ENCODE results near the gene LMCD1. TPM values are rescaled to one million over a fixed set of nuclear protein-coding genes. Genes with fewer than 3 reads are reported as not detected.

The LMCD1 gene
- total RNA-seq, 2 donors from 2014 or later, result 10.9 to 32.4 TPM

GRCh38 chr3:8473029-8473428 is 28.6 kb upstream of the LMCD1 start:
- no peaks in the 10 kb centered on the region for H3K36me3 ChIP-seq (replicated peaks in 1 of 2; ENCODE audit: insufficient read depth in 1 of 2, low read depth in 2 of 2)
- no peak overlapping the region for H3K4me3 ChIP-seq
- WGBS, 2 donors, result 84 to 98% methylated on average over 4 of the region's 4 CpGs
- H3K4me1 ChIP-seq, result no peaks in the 10 kb centered on the region
- intact Hi-C loops (cut with DNase I), result no loop called here
- ATAC-seq, result no peak
- no peaks in the 10 kb centered on the region for H3K27me3 ChIP-seq
- H3K9me3 ChIP-seq, result no peaks in the 10 kb centered on the region
- no peak for TF ChIP-seq CTCF (IDR thresholded peaks at IDR 0.05)
- TF ChIP-seq POLR2A (IDR thresholded peaks at IDR 0.05), result no peak
- DNase-seq, result no peak
- H3K27ac ChIP-seq, result no peak overlapping the region

GRCh38 chr3:8473990-8474389 is 27.6 kb upstream of the LMCD1 start:
- DNase-seq (no peak), ATAC-seq (no peak)
- Histone ChIP-seq H3K27ac (no peak overlapping the region), H3K9me3 (no peaks in the 10 kb centered on the region), H3K4me3 (no peak overlapping the region), H3K4me1 (no peaks in the 10 kb centered on the region), H3K27me3 (no peaks in the 10 kb centered on the region), H3K36me3 (replicated peaks in 1 of 2; ENCODE audit: insufficient read depth in 1 of 2, low read depth in 2 of 2) (no peaks in the 10 kb centered on the region)
- intact Hi-C loops (cut with DNase I), result no loop called here
- WGBS, 2 donors, result 69 to 82% methylated on average over 4 of the region's 4 CpGs
- no peak for TF ChIP-seq CTCF (IDR thresholded peaks at IDR 0.05)

GRCh38 chr3:8474991-8475390 is 26.6 kb upstream of the LMCD1 start:
- no peaks in the 10 kb centered on the region for H3K4me1 ChIP-seq
- WGBS, 2 donors, result 100% methylated on average over 2 of the region's 2 CpGs
- no peak for ATAC-seq
- H3K36me3 ChIP-seq (replicated peaks in 1 of 2; ENCODE audit: insufficient read depth in 1 of 2, low read depth in 2 of 2), result no peaks in the 10 kb centered on the region
- no peaks in the 10 kb centered on the region for H3K9me3 ChIP-seq
- no peak overlapping the region for H3K27ac ChIP-seq
- intact Hi-C loops (cut with DNase I), result no loop called here
- TF ChIP-seq POLR2A (IDR thresholded peaks at IDR 0.05), result no peak
- TF ChIP-seq CTCF (IDR thresholded peaks at IDR 0.05), result no peak
- H3K4me3 ChIP-seq, result no peak overlapping the region
- no peaks in the 10 kb centered on the region for H3K27me3 ChIP-seq
- no peak for DNase-seq

GRCh38 chr3:8480699-8481098 is 20.9 kb upstream of the LMCD1 start:
- intact Hi-C loops (cut with DNase I), result no loop called here
- no peaks in the 10 kb centered on the region for H3K36me3 ChIP-seq (replicated peaks in 1 of 2; ENCODE audit: insufficient read depth in 1 of 2, low read depth in 2 of 2)
- H3K4me1 ChIP-seq, result peaks cover 24% of the 10 kb centered on the region
- no peak overlapping the region for H3K27ac ChIP-seq
- H3K27me3 ChIP-seq, result no peaks in the 10 kb centered on the region
- H3K4me3 ChIP-seq, result no peak overlapping the region
- no peak for ATAC-seq
- DNase-seq, result no peak
- no peak for TF ChIP-seq CTCF (IDR thresholded peaks at IDR 0.05)
- no peak for TF ChIP-seq POLR2A (IDR thresholded peaks at IDR 0.05)
- H3K9me3 ChIP-seq, result no peaks in the 10 kb centered on the region
- 49 to 68% methylated on average over 3 of the region's 3 CpGs for WGBS, 2 donors

- no peak for DNase-seq
- Histone ChIP-seq H3K4me1 (peaks cover 24% of the 10 kb centered on the region), H3K9me3 (no peaks in the 10 kb centered on the region), H3K36me3 (replicated peaks in 1 of 2; ENCODE audit: insufficient read depth in 1 of 2, low read depth in 2 of 2) (no peaks in the 10 kb centered on the region), H3K4me3 (no peak overlapping the region), H3K27me3 (no peaks in the 10 kb centered on the region), H3K27ac (no peak overlapping the region)
- TF ChIP-seq CTCF (IDR thresholded peaks at IDR 0.05) (no peak), POLR2A (IDR thresholded peaks at IDR 0.05) (no peak)
- intact Hi-C loops (cut with DNase I), result no loop called here
- WGBS, 2 donors, result 84 to 89% methylated on average over 2 of the region's 2 CpGs
- no peak for ATAC-seq
These were observed 20.2 kb upstream of the LMCD1 start for GRCh38 chr3:8481380-8481779.

Measured in body of pancreas (tissue), 4 donors.